ENCODE data around the gene SRRM3.
"Not testable (repeated sequence)": the region's sequence is repeated elsewhere in the genome, so short reads cannot be mapped to it uniquely, and the experiment has no call there.

The SRRM3 gene

DNA sequence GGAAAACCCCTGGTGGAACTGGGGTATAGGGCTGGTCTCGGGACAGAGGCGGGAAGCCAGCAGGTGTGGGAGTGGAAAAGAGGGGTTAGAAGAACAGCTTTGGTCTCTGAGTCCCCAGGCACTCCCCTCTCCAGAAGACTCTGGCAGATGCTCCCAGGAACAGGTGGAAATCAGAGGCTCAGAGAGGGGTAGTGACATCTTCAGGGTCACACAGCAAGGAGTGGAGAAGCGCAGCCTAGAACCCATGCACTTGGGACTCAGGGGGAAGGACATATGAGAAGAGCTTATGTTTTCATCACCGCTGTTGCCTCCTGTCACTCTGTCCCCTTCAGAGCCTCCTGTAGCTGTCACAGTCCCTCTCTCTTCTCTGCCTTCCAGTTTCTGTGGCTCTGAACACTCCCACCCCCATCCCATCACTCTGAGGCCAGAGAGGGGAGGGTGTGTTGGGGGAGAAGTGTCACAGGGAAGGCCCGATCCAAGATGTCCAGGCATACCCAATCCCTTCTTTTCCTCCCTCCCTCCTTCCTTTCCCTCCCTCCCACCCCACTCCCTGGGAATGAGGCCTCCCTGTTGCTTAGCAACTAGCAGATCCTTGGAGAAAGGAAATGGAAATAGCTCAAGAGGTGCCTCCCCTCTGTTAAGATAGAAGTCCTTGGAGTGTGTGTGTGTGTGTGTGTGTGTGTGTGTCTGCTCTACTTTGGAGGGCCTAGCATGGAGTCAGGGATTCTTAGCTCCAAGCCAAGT, 32.0 kb downstream of the SRRM3 start:
- DNase-seq (ENCODE audit: low read depth) = no peak
- no peak overlapping the region for H3K4me3 ChIP-seq (ENCODE audit: low read length)
- TF ChIP-seq, protein P1, sequence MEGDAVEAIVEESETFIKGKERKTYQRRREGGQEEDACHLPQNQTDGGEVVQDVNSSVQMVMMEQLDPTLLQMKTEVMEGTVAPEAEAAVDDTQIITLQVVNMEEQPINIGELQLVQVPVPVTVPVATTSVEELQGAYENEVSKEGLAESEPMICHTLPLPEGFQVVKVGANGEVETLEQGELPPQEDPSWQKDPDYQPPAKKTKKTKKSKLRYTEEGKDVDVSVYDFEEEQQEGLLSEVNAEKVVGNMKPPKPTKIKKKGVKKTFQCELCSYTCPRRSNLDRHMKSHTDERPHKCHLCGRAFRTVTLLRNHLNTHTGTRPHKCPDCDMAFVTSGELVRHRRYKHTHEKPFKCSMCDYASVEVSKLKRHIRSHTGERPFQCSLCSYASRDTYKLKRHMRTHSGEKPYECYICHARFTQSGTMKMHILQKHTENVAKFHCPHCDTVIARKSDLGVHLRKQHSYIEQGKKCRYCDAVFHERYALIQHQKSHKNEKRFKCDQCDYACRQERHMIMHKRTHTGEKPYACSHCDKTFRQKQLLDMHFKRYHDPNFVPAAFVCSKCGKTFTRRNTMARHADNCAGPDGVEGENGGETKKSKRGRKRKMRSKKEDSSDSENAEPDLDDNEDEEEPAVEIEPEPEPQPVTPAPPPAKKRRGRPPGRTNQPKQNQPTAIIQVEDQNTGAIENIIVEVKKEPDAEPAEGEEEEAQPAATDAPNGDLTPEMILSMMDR (conservative IDR thresholded peaks at IDR 0.05; ENCODE audit: low read length) = no peak

- TF ChIP-seq, protein P1 (conservative IDR thresholded peaks at IDR 0.05; ENCODE audit: low read length) = no peak
- DNase-seq (ENCODE audit: low read depth) = no peak
- no peak overlapping the region for H3K4me3 ChIP-seq (ENCODE audit: low read length)
These were observed 32.5 kb downstream of the SRRM3 start for GRCh38 chr7:76234282-76234584.

DNA sequence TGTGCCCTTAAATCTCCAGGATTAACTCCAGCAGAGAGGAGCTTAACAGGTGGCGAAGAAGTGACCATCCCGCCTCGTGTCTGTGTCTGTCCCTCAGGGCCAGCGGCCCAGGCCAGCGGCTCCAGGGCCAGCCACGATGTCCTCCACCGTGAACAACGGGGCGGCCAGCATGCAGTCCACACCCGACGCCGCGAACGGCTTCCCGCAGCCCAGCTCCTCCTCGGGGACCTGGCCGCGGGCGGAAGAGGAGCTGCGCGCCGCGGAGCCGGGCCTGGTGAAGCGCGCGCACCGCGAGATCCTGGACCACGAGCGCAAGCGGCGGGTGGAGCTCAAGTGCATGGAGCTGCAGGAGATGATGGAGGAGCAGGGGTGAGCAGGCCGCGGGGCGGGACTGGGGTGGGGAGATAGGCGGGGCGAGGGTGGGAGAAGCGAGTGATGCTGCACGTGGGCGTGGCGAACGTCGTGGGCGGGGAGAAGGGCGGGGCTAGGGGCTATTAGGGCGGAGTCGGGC, 33.3 kb downstream of the SRRM3 start:
- TF ChIP-seq, protein P1 (conservative IDR thresholded peaks at IDR 0.05; ENCODE audit: low read length) = no peak
- peak overlapping the region; percentile 31 for H3K4me3 ChIP-seq (ENCODE audit: low read length)
- peak; percentile 76 for DNase-seq (ENCODE audit: low read depth)

GRCh38 chr7:76236224-76236623, 34.5 kb downstream of the SRRM3 start:
- TF ChIP-seq, protein P1 (conservative IDR thresholded peaks at IDR 0.05; ENCODE audit: low read length) = no peak
- no peak for DNase-seq (ENCODE audit: low read depth)
- no peak overlapping the region for H3K4me3 ChIP-seq (ENCODE audit: low read length)

DNA sequence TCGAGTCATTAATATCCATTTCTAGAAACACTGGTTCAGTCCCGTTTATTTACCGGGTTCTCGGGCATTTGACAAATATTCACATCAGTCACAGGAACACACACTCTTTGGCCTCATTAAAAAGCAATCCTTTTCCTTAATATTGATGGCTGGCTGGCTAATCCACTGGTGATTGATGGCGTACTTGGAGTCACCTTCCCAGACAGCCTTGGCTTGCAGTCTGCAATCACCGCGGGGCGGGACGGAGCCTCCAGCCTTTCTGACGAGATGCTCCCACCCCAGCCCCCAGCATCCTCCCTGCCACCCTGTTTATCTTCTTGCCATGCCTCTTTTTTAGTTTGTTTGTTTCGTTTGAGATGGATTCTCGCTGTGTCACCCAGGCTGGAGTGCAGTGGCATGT, 36.6 kb downstream of the SRRM3 start:
- DNase-seq (ENCODE audit: low read depth) = no peak
- H3K4me3 ChIP-seq (ENCODE audit: low read length) = no peak overlapping the region
- TF ChIP-seq, protein P1 (conservative IDR thresholded peaks at IDR 0.05; ENCODE audit: low read length) = no peak

GRCh38 chr7:76241141-76241540, 39.4 kb downstream of the SRRM3 start:
- no peak for DNase-seq (ENCODE audit: low read depth)
- no peak overlapping the region for H3K4me3 ChIP-seq (ENCODE audit: low read length)
- TF ChIP-seq, protein P1 (conservative IDR thresholded peaks at IDR 0.05; ENCODE audit: low read length) = no peak

DNA sequence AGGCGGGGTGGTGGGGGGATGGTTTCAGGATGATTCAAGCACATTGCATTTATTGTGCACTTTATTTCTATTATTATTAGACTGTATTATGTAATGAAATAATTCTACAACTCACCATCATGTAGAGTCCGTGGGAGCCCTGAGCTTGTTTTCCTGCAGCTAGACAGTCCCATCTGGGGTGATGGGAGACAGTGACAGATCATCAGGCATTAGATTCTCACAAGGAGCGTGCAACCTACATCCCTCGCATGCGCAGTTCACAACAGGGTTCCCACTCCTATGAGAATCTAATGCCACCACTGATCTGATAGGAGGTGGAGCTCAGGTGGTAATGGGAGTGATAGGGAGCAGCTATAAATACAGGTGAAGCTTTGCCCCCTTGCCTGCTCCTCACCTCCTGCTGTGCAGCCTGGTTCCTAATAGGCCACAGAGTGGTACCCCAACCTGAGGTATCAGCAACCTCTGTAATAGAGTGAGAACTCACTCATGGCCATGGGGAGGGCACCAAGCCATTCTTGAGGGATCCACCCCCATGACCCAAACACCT, 40.9 kb downstream of the SRRM3 start:
- H3K4me3 ChIP-seq (ENCODE audit: low read length) = not testable (repeated sequence)

More for the DNA sequence above, 40.9 kb downstream of the SRRM3 start:
- DNase-seq (ENCODE audit: low read depth) = not testable (repeated sequence)

Measured in AG10803 (cell line).